Neural cell (in vitro differentiated cells): ENCODE data around the gene TRPC4AP.

Source experiments
- CTCF ChIP-seq: fragments of 450-650 bp; IDR thresholded peaks from 2 replicates; pipeline ENCODE4 v1.5.1; 2014; ENCODE audit warnings: antibody characterized with exemption, mild to moderate bottlenecking, moderate library complexity; ENCODE audit not compliant: poor library complexity, severe bottlenecking
- POLR2AphosphoS5 ChIP-seq: IDR thresholded peaks from 2 replicates; pipeline ENCODE4 v1.6.1; 2012
- RAD21 ChIP-seq: fragments of 450-650 bp; conservative IDR thresholded peaks from 2 replicates; pipeline ENCODE4 v1.6.1; 2014; ENCODE audit warnings: antibody characterized with exemption, mild to moderate bottlenecking, moderate library complexity
- TF ChIP-seq, protein P1 (sequence below): IDR thresholded peaks from 2 replicates; pipeline ENCODE4 v1.6.1; 2012; ENCODE audit warnings: borderline replicate concordance

DNA sequence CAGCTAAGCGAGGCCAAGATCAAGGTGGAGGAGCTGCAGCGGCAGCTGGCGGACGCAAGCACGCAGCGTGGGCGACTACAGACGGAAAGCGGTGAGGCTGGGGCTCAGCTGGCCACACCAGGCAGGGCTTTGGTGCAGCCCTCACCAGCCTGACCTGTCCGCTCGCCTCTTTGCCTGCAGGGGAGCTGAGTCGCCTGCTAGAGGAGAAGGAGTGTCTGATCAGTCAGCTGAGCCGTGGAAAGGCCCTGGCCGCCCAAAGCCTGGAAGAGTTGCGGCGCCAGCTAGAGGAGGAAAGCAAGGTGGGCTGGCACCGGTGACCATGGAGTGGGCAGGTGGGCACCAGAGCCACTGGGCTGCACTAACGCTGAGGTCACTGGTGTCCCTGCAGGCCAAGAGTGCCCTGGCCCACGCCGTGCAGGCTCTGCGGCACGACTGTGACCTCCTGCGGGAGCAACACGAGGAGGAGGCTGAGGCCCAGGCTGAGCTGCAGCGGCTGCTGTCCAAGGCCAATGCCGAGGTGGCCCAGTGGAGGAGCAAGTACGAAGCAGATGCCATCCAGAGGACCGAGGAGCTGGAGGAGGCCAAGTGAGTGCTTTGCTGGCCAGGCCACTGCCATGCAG is 94.2 kb downstream of the TRPC4AP start:
- no peak for TF ChIP-seq CTCF
- TF ChIP-seq POLR2AphosphoS5: no peak
- TF ChIP-seq, protein P1, sequence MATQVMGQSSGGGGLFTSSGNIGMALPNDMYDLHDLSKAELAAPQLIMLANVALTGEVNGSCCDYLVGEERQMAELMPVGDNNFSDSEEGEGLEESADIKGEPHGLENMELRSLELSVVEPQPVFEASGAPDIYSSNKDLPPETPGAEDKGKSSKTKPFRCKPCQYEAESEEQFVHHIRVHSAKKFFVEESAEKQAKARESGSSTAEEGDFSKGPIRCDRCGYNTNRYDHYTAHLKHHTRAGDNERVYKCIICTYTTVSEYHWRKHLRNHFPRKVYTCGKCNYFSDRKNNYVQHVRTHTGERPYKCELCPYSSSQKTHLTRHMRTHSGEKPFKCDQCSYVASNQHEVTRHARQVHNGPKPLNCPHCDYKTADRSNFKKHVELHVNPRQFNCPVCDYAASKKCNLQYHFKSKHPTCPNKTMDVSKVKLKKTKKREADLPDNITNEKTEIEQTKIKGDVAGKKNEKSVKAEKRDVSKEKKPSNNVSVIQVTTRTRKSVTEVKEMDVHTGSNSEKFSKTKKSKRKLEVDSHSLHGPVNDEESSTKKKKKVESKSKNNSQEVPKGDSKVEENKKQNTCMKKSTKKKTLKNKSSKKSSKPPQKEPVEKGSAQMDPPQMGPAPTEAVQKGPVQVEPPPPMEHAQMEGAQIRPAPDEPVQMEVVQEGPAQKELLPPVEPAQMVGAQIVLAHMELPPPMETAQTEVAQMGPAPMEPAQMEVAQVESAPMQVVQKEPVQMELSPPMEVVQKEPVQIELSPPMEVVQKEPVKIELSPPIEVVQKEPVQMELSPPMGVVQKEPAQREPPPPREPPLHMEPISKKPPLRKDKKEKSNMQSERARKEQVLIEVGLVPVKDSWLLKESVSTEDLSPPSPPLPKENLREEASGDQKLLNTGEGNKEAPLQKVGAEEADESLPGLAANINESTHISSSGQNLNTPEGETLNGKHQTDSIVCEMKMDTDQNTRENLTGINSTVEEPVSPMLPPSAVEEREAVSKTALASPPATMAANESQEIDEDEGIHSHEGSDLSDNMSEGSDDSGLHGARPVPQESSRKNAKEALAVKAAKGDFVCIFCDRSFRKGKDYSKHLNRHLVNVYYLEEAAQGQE: no peak
- no peak for TF ChIP-seq RAD21
